Muscle layer of duodenum (tissue), 2 donors: ENCODE results near the gene YPEL4.

Experiments
- H3K27ac ChIP-seq: one replicate; pipeline ENCODE4 v1.7.0; 2013; ENCODE audit warnings: mild to moderate bottlenecking, low read length
- H3K27me3 ChIP-seq: one replicate; pipeline ENCODE4 v1.7.0; 2013; ENCODE audit warnings: low read depth, mild to moderate bottlenecking, control low read depth, low read length
- H3K36me3 ChIP-seq, 2 donors: one replicate each; pipeline ENCODE4 v1.7.0; 2013; ENCODE audit warnings: low read length in 2 of 2, control low read depth in 1 of 2, mild to moderate bottlenecking in 1 of 2; ENCODE audit not compliant: insufficient read depth in 2 of 2, control insufficient read depth in 1 of 2
- H3K4me1 ChIP-seq, 2 donors: one replicate each; pipeline ENCODE4 v1.7.0; 2013; ENCODE audit warnings: low read length in 2 of 2, mild to moderate bottlenecking in 2 of 2, control low read depth in 1 of 2, moderate library complexity in 1 of 2; ENCODE audit not compliant: insufficient read depth in 2 of 2, control insufficient read depth in 1 of 2
- H3K4me3 ChIP-seq, 2 donors: one replicate each; pipeline ENCODE4 v1.7.0; 2013; ENCODE audit warnings: low read length in 2 of 2, low read depth in 1 of 2, mild to moderate bottlenecking in 1 of 2
- H3K9me3 ChIP-seq, 2 donors: one replicate each; pipeline ENCODE4 v1.7.0; 2013; ENCODE audit warnings: low read length in 2 of 2, control low read depth in 1 of 2, mild to moderate bottlenecking in 1 of 2; ENCODE audit not compliant: control insufficient read depth in 1 of 2
- donor health status: healthy.

YPEL4 gene

DNA sequence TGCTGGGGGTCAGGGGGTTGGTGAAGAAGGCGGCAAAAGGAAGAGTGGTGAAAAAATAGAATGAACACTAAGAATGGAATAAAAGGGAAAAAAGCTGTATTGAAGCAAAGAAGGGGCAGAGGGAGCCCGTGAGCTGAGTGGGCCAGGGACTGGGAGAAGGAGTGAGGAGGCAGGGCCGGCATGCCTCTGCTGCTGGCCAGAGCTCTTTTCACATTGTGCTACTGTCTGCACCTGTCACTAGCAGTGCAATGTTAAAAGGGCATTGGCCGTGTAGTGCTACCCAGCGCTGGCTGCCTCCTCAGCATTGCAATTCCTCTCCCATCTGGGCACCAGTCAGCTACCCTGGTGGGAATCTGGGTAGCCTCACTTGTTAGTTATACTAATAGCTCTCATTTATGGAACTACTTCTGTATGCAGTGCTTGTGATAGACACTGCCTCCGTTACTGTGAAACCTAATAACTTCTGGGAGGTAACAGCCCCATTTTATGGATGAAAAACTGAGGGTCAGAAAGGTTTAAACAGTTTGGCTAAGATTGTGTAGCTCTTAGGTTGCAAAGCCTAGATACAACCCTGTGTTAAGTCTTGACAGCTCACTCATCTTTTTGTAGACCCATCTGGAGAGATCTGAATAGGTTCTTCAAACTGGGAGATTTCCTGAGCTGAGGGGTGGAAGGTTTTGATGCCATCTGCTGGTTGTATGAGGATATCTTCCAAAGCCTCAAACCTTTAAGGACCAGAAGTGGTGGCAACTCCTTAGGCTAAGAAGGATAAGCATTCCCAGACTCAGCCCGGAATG, 8.5 kb downstream of the YPEL4 start:
- Histone ChIP-seq H3K4me1 (peaks cover 15 to 50% of the 10 kb centered on the region in 2 donors), H3K9me3 (no peaks in the 10 kb centered on the region), H3K27ac (no peak overlapping the region)

DNA sequence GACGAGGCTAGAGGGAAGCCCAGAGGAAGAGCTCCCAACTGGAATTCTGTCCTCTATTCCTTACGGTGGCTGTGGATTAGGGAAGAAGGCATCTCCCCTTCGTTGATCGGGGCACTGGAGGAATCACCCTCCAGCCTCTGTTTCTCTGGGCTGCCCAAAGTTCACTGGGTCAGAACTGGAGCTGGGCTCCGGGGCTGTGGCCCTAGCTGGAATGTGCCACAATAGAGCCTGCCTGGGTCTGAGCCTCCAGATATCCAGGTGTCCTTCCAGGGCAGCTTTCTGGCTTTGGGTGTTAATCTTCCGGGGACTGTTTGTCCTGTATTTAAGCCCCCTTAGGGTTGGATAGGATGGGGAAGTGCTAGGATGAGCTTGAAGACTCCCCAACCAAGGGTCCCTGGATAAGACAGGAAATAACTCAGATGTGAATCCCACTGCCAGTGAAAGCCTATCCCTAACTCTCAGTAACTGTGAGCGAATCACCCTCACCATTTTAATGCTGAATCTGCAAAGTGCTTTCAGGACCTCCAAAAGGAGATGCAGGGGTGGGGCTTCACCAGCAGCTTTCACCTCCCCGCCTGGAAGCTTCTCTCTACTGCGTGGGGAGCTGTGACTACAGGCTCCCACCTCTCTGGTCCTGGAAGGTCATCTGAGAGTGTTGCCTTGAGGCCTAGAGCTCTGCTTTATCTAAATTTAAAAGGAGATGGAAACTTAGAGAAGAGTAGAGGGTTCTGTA, 9.5 kb downstream of the YPEL4 start:
- H3K9me3 ChIP-seq, result no peaks in the 10 kb centered on the region
- H3K4me1 ChIP-seq, result peaks cover 6 to 42% of the 10 kb centered on the region in 2 donors
- H3K27me3 ChIP-seq, result peaks cover 6% of the 10 kb centered on the region
- H3K27ac ChIP-seq, result no peak overlapping the region
- peak overlapping the region; percentile 87 to 91 for H3K4me3 ChIP-seq
- no peaks in the 10 kb centered on the region for H3K36me3 ChIP-seq

More for the DNA sequence above, 8.5 kb downstream of the YPEL4 start:
- Histone ChIP-seq H3K27me3 (peaks cover 13% of the 10 kb centered on the region), H3K4me3 (no peak overlapping the region), H3K36me3 (no peaks in the 10 kb centered on the region)

DNA sequence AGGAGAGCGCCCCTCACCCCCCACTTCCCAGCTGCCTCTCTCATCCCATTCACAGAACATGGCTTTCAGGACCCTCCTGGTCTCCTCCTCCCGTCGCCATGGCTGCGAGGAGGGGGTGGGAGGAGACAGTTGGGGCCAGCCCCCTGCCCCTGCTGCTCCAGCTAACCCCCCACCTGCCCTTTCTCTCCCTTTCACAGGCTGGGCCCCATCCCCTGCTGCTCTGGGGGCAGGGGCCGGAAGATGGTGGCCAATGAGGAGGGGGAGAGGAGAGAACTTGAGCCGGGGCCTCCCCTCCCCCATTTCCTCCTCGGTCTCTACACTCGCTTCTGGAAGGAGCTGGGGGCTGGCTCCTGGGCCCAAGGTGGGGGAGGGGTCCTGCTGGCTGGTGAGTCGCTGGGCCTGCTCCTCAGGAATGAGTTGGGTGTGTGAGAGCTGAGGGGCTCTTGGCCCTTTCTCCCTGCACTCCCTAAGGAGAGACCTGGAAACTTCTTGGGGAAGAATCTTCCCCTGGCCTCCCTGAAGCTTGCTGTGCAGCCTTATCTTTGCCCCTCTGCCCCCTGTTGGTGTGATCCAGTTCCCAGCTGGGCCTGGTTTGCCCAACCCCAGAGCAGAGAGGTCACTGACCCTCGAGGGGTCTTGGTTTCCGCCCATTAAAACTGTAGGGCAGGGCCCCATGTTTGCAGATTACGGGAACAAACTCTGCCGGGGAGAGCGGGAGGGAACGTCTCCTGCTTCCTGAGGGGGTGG, 10.2 kb downstream of the YPEL4 start:
- peaks cover under 1 to 35% of the 10 kb centered on the region in 2 donors for H3K4me1 ChIP-seq
- no peaks in the 10 kb centered on the region for H3K9me3 ChIP-seq
- H3K27ac ChIP-seq, result no peak overlapping the region
- H3K4me3 ChIP-seq, result peak overlapping the region; percentile 87 to 91
- H3K36me3 ChIP-seq, result no peaks in the 10 kb centered on the region
- H3K27me3 ChIP-seq, result peaks cover 6% of the 10 kb centered on the region

DNA sequence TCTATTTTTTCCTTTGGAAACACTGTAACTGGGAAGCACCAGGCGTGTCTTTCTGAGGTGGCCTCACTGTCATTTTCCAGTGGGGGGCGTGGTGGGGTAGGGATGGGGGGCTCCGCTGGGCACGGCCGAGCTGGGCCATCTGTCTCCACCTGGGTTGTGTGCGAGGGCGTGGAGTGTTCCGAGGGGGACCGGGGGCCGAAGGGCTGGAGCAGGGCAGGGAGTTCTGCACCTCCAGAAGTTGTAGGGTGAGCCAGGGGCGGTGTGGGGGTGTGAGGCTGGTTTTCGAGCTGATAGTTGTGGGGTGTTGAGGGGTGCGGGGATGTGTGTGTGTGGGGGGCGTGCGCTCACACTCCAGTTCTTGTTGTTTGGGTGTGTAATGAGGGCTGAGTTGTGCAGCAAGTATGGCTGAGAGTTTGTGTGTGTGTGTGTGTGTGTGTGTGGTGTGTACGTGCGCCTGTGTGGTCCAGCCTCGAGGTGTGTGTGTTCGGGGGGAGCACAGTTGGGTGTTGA, 10.8 kb downstream of the YPEL4 start:
- H3K27ac ChIP-seq, result peak overlapping the region; percentile 45
- H3K4me3 ChIP-seq, result peak overlapping the region; percentile 87 to 91
- H3K9me3 ChIP-seq, result no peaks in the 10 kb centered on the region
- H3K4me1 ChIP-seq, result peaks cover 0 to 32% of the 10 kb centered on the region in 2 donors
- H3K36me3 ChIP-seq, result no peaks in the 10 kb centered on the region
- peaks cover 6% of the 10 kb centered on the region for H3K27me3 ChIP-seq

DNA sequence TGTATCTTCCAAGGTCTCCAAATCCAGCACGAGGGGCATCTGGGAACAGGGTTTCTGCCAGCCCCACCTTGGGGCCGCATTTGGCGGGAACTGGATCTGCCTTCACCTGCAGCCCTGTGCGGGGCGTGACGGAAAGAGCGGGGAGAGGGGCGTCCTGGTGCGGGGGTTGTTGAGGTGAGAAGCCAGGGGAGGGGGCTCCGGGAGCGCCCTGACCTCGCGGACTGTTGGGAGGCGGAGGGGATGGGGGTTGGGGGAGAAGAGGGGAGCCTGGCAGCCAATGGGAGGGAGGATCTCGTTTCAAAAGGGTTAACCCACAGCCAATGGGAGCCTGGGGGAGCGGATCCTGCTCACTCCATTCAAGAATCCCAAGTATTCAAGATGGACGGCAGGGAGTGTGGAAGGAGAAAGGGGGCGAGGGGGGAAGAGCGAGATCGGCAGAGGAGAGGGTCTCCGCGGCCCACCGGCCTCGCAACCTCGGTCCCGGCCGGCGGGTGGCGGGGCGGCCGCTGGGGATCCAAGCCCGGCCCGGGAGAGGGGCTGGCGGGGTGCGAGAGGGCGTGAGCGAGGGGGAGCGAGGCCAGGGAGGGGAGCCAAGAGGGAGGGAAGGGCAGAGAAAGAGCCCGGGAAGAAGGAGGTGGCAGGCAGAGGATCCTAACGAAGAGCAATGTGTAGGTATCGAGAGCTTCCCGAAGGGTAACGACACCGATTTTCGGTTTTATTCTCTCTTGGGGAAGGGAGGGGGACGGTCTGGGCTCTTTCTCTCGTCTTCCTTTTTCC, 11.5 kb downstream of the YPEL4 start:
- peak overlapping the region; percentile 45 for H3K27ac ChIP-seq
- peak overlapping the region; percentile 87 to 91 for H3K4me3 ChIP-seq

DNA sequence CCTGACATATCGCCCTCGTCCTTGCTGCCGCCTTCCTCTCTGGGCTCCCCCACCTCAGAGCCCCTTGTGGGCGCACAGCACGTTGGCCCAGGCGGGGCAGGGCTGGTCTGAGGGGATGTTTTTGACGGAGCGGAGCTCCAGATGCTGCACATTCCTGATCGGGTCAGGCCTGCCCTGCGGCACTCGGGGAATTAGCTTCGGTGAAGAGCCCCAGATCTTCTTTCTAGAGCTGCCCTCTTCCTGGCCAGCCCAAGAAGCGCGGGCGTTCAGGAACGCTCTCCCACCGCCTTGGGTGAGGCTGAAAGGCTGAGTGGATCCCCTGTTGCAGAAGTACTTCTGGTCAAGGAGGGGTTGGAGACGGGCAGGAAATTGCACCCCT, 12.1 kb downstream of the YPEL4 start:
- H3K27me3 ChIP-seq, result peaks cover 6% of the 10 kb centered on the region
- H3K4me1 ChIP-seq, result peaks cover 0 to 32% of the 10 kb centered on the region in 2 donors
- no peaks in the 10 kb centered on the region for H3K36me3 ChIP-seq
- H3K27ac ChIP-seq, result no peak overlapping the region
- no peaks in the 10 kb centered on the region for H3K9me3 ChIP-seq
- H3K4me3 ChIP-seq, result peak overlapping the region; percentile 87 to 91

More for the DNA sequence above, 11.5 kb downstream of the YPEL4 start:
- H3K4me1 ChIP-seq, result peaks cover 0 to 32% of the 10 kb centered on the region in 2 donors
- no peaks in the 10 kb centered on the region for H3K36me3 ChIP-seq
- no peaks in the 10 kb centered on the region for H3K9me3 ChIP-seq
- peaks cover 6% of the 10 kb centered on the region for H3K27me3 ChIP-seq

DNA sequence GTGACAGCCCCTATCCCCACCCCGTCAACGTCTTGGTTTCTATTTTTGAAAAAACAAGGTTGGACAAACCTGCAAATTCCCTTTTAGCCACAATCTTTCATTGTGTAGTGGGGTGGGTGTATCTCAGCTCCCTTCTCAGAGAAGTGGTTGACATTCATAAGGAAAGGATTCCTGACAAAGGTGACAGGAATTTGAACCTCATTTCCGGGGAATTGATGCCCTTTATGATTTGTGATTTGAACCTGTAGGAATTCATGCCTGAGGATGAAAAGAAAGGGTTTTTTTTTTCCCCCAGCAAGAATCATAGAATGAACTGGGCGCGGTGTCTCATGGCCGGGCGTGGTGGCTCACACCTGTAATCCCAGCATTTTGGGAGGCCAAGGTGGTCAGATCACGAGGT, 14.5 kb downstream of the YPEL4 start:
- Histone ChIP-seq H3K27ac (no peak overlapping the region), H3K27me3 (peaks cover 6% of the 10 kb centered on the region), H3K36me3 (no peaks in the 10 kb centered on the region), H3K9me3 (no peaks in the 10 kb centered on the region), H3K4me3 (no peak overlapping the region), H3K4me1 (peaks cover 0 to 22% of the 10 kb centered on the region in 2 donors)

DNA sequence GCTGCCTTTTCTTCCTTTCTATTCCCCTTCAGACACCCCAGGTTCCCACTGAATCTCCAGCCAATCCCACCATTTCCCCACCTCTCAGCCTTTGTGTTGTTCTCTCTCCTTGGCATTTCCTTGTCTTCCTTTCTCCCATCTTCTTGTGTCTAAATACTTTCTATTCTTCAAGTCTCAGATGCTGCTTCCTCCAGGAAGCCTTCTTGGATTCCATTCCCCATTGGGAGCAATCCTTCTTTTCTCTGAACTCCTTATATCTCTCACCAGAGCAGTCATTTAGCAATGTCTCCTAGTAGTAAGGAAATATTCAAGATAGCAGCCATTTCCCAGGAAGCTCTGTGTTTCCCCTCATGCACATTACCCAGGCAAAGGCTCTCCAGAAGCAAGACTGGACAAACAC, 15.4 kb downstream of the YPEL4 start:
- H3K36me3 ChIP-seq, result no peaks in the 10 kb centered on the region
- no peaks in the 10 kb centered on the region for H3K9me3 ChIP-seq
- H3K4me1 ChIP-seq, result peaks cover 0 to 13% of the 10 kb centered on the region in 2 donors
- peaks cover 6% of the 10 kb centered on the region for H3K27me3 ChIP-seq
- H3K4me3 ChIP-seq, result no peak overlapping the region
- no peak overlapping the region for H3K27ac ChIP-seq

DNA sequence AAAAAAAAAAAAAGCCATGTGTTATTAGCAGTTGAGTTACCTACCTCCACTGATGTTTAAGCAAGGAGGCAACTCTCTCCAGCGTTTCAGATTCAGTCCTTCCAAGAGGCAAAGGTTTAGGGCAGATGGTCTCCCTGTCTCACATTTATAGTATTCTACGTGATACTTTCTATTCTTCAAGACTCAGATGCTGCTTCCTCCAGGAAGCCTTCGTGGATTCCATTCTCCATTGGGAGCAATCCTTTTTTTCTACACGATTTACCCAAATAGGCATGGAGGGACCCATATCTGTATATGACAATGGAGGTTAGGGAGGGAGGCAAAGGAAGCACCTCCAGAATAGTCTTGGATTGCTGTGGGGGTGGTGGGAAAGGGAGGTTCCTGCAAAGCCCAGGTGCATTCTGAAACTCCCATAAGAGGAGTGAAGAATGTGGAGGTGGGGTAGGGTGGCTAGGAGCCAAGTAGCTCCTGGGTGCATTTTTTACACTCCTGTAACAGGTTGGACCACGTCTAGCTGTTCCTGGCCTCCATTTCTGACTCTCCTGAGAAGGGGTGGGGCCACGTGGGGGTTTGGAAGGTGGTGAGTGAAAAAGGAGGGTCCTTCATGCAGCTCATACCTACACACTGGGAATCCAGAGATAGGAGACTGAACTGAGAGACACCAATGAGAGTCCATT, 16.2 kb downstream of the YPEL4 start:
- Histone ChIP-seq H3K36me3 (no peaks in the 10 kb centered on the region), H3K27me3 (peaks cover 6% of the 10 kb centered on the region), H3K27ac (no peak overlapping the region), H3K4me1 (peaks cover 0 to 6% of the 10 kb centered on the region in 2 donors), H3K9me3 (no peaks in the 10 kb centered on the region), H3K4me3 (no peak overlapping the region)

DNA sequence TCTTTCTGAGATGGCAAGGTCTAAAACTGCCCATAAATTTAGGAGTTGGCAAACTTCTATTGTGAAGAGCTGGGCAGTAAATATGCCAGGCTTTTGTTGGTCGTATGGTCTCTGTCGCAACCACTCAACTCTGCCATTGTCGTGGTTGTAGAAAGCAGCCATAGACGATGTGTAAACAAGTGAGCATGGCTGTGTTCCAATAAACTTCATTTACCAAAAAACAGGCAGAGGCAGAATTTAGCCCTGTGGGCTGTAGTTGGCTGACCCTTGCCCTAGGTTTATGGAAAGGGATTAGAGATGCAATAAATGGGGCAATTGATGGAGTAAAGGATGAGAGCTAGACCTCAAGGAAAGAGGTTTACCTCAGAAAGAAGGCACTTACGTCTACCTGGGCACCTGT, 17.6 kb downstream of the YPEL4 start:
- Histone ChIP-seq H3K9me3 (no peaks in the 10 kb centered on the region), H3K36me3 (no peaks in the 10 kb centered on the region), H3K4me3 (no peak overlapping the region), H3K27ac (no peak overlapping the region), H3K27me3 (no peaks in the 10 kb centered on the region), H3K4me1 (no peaks in the 10 kb centered on the region)
